Fibroblast of mammary gland (primary cell): ENCODE data around the gene PCNX2.

ENCODE experiments used
- DNase-seq: peaks from one replicate; pipeline ENCODE4 v3.0.0-alpha.2; 2010; ENCODE audit warnings: low read depth
- H3K4me3 ChIP-seq: 2 replicates; pipeline ENCODE4 v1.5.1; 2011; ENCODE audit warnings: low read depth, mild to moderate bottlenecking, low read length, moderate library complexity; ENCODE audit not compliant: control insufficient read depth
- CTCF ChIP-seq: conservative IDR thresholded peaks from 2 replicates; pipeline ENCODE4 v1.5.1; 2011; ENCODE audit warnings: low read depth, low read length, inconsistent platforms; ENCODE audit not compliant: control insufficient read depth, insufficient read depth

The PCNX2 gene

GRCh38 chr1:232954594-232955365 lies 340.7 kb downstream of the PCNX2 start:
- no peak overlapping the region for H3K4me3 ChIP-seq
- no peak for TF ChIP-seq CTCF
- no peak for DNase-seq

GRCh38 chr1:232952514-232953499 lies 342.7 kb downstream of the PCNX2 start:
- no peak overlapping the region for H3K4me3 ChIP-seq
- peak; percentile 69 for TF ChIP-seq CTCF
- DNase-seq, result peak; percentile 55

- TF ChIP-seq CTCF, result no peak
- H3K4me3 ChIP-seq, result peak overlapping the region; percentile 87
- DNase-seq, result no peak
Measured at GRCh38 chr1:232951605-232952004, 343.9 kb downstream of the PCNX2 start.

GRCh38 chr1:232951180-232951579 lies 344.3 kb downstream of the PCNX2 start:
- no peak for TF ChIP-seq CTCF
- peak overlapping the region; percentile 87 for H3K4me3 ChIP-seq
- DNase-seq, result no peak

GRCh38 chr1:232950197-232951176 lies 345.0 kb downstream of the PCNX2 start, which contains the start of gene NTPCR:
TSS of gene NTPCR (plus strand) at chr1:232950611. CDS start at chr1:232950711, 100 bp downstream.
- H3K4me3 ChIP-seq, result peak within 1 kb of the TSS; percentile 87
- TF ChIP-seq CTCF, result no peak
- peak; percentile 89 for DNase-seq

- no peak for DNase-seq
- no peak for TF ChIP-seq CTCF
Measured at GRCh38 chr1:232949636-232950196, 345.8 kb downstream of the PCNX2 start.

More at GRCh38 chr1:232949636-232950196, 345.8 kb downstream of the PCNX2 start:
- H3K4me3 ChIP-seq, result peak overlapping the region; percentile 87
